GM12864 (cell line): ENCODE measurements around the gene MACF1.

ENCODE experiments used
- DNase-seq: peaks from one replicate; pipeline ENCODE4 v3.0.0-alpha.2; 2011; ENCODE audit warnings: low read depth
- H3K4me3 ChIP-seq: 2 replicates; pipeline ENCODE4 v1.5.1; 2011; ENCODE audit warnings: mild to moderate bottlenecking, low read depth, low read length, control low read depth
- TF ChIP-seq, protein P1 (sequence below): IDR thresholded peaks from 2 replicates; pipeline ENCODE4 v1.5.1; 2011; ENCODE audit warnings: low read depth, mild to moderate bottlenecking, moderate library complexity, low read length, control low read depth, inconsistent platforms; ENCODE audit errors: missing control alignments

Gene MACF1

DNA sequence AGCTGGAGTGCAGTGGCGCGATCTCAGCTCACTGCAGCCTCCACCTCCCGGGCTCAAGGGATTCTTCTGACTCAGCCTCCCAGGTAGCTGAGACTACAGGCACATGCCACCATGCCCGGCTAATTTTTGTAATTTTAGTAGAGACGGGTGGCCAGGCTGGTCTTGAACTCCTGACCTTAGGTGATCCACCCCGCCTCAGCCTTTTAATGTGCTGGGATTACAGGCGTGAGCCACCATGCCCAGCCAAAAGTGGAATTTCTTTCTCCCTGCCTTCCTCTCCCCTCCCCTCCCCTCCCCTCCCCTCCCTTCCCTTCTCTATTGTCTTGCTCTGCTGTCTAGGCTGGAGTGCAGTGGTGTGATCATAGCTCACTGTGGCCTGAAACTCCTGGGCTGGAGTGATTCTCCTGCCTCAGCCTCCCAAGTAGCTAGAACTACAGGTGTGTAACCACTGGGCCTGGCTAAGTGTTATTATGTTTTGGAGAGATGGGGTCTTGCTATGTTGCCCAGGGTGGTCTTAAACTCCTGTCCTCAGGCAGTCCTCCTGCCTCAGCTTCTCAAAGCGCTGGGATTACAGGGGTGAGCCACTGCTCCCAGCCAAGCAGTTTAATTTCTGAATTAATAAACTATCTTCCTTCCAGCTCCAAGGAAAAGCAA, 10.0 kb upstream of the MACF1 start:
- TF ChIP-seq, protein P1, sequence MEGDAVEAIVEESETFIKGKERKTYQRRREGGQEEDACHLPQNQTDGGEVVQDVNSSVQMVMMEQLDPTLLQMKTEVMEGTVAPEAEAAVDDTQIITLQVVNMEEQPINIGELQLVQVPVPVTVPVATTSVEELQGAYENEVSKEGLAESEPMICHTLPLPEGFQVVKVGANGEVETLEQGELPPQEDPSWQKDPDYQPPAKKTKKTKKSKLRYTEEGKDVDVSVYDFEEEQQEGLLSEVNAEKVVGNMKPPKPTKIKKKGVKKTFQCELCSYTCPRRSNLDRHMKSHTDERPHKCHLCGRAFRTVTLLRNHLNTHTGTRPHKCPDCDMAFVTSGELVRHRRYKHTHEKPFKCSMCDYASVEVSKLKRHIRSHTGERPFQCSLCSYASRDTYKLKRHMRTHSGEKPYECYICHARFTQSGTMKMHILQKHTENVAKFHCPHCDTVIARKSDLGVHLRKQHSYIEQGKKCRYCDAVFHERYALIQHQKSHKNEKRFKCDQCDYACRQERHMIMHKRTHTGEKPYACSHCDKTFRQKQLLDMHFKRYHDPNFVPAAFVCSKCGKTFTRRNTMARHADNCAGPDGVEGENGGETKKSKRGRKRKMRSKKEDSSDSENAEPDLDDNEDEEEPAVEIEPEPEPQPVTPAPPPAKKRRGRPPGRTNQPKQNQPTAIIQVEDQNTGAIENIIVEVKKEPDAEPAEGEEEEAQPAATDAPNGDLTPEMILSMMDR: no peak
- no peak for DNase-seq
- no peak overlapping the region for H3K4me3 ChIP-seq

DNA sequence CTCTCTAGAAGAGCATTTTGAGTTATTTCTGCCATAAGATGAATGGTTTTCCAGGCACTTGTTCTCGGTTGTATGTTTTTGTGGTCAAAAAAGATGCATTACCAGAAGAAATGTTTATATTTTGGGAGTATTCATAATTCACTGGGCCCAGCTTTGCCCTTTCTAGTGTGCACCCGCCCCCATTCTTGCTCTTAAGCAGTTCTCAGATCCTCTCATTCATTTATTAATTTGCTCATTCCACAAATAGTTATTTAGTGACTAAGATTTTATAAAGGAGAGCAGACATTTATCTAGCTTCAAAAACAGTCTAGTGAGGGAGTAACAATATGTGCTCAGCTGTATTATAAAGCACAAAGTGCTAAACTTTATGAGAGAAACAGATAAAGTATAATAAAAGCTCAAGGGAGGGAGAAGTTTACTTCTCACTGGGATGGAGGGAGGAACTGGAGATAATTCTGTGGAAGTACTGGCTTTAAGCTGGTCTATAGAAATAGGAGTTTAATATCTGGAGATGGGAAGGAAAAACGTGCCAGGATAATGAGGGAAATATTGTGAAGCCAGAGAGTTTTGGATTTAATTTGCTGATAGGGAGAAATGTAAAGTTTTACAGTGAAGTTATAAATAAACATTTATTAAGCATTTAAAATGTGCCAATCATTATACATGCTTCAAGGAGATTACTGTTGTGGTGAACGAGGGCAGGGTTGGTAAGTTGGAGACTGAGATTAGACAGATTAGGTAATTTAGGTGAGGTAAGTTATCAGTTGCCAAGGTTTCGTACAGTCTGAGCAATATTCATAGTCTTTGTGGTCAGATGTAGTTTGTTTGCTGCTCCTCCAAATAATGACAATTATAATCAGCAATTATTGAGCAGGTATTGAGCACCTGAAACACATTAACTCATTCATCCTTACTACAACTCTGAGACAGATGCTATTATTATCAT, 9.1 kb upstream of the MACF1 start:
- TF ChIP-seq, protein P1: no peak
- DNase-seq: no peak
- H3K4me3 ChIP-seq: no peak overlapping the region

DNA sequence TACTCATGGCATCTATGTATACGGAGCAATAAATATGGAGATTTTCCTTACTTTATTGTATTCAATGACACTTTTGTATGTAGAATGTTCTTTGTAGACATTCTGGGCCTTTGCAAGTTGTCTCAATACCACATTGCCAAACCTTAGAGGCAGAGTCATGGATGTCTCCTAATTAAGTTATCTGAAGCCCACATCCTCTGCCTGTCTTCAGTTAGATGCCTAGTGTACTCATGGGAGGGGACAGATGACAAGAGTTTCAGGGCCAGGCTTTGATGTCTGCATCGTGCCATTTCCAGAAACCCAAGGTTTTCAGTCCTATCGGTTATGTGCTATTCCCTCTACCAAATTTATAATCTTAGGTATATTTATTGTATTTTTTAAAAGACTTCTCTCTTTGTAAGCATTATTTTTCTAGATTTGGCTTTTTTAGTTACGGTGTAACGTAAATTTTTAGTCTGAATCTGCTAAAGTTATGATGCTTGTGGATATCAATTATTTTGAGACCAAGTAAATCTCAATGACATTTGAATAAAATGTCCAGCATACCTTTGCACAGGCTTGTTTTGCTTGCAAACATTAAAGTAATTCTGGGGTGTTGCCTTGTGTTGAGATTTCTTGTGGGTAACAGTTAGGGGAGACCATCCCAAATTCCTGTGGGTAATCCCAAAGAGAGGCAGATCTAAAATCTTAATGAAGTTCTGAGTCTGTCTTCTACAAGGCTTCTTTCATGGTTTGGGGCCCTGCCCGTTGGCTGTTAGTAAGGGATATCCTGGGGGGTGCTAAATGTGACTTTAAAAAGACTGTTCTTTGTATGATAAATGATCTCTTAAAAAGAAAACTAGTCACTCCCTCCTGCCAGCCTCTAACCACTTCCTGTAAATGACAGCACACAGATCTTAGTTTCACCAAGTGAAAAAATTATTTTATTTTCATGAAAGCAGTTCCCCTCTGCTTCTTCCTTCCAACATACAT, 8.0 kb upstream of the MACF1 start:
- TF ChIP-seq, protein P1: no peak
- H3K4me3 ChIP-seq: peak overlapping the region; percentile 25; the same call in 1 of the 2 replicates

DNA sequence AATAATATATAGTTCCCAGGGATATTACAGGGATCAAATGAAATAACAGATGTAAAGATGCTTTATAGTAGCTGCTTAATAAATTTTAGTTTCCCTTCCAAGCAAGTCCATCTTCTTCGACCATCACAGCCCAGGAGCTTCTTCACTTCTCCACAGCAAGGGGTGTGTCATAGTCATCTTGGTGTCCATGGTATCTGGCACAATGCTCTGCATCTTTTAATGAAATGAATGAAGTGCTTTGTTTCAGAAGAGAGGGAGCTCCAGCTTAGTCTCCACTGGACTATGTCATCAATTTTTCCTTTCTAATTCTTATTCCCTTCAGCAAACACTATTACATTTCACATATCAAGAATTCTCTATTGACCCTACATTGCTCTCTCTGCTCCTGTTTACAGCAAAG, 4.9 kb upstream of the MACF1 start:
- TF ChIP-seq, protein P1: no peak
- no peak for DNase-seq
- H3K4me3 ChIP-seq: no peak overlapping the region

More for the DNA sequence above, 8.0 kb upstream of the MACF1 start:
- DNase-seq: no peak

DNA sequence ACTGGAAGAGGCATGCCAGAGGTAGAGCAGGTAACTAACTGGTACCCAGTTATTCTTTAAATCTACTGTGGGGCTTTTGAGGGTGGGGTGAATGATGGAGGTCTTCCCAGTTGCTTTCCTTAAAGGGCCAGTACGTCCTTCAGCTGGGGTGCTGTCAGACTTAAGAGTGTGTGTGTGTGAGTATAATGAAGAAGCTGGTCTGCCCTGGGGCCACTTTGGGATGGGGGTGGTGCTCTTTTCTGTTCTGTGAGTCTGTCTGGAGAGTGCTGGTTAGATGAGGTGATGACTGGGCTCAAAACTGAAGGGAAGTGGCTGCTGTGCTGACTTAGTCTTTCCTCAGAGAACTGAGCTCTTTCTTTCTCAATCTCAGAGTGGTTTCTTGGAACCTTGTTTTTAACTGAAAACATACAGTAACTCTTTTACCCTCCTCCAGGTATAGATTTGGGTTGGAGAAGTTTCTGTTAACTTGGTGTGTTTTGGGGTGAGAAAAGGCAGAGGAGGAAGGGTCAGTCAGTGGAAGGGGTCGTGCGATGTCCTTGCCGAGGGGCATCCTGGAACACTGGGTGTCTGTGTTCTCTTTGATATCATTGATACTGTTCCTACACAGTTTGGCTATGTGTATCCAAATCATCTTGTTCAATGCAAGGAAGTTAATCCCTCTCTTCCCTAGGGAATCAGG, 746 bp downstream of the MACF1 start:
- H3K4me3 ChIP-seq: peak overlapping the region; percentile 45

More for the DNA sequence above, 746 bp downstream of the MACF1 start:
- no peak for DNase-seq
- TF ChIP-seq, protein P1: no peak
